A549 treated with RU486 at 1 μM for 4 hours (cell line): ENCODE measurements around the gene SNAI1. TPM values are rescaled to one million over a fixed set of nuclear protein-coding genes. Genes with fewer than 3 reads are reported as not detected.

Experiments
- total RNA-seq: library from RNA; stranded (reverse); fragments of 200-300 nt; extraction: Qiagen RNA extraction; gene quantifications from 5 replicates; pipeline ENCODE4 v1.2.3, GENCODE V29; 2022; ENCODE audit warnings: low read depth

Gene SNAI1
- 11.0 to 18.7 TPM (median 15.1 TPM) in 5 replicates for total RNA-seq

GRCh38 chr20:49982346-49983122 lies at the start of gene SNAI1:
TSS of gene SNAI1 (plus strand) at chr20:49982980. CDS start at chr20:49983060, 80 bp downstream.

GRCh38 chr20:49936153-49937026 lies 46.4 kb upstream of the SNAI1 start, which contains the start of gene RNF114:
TSS of gene RNF114 (plus strand) at chr20:49936397. CDS start at chr20:49936413, 16 bp downstream.

Other genes with a start within 250 kb of the SNAI1 start
- 6.8 to 9.5 TPM (median 8.4 TPM) in 5 replicates for gene SLC9A8, start 170.2 kb upstream of the SNAI1 start, total RNA-seq
- gene SPATA2, start 67.5 kb upstream of the SNAI1 start, total RNA-seq = 6.8 to 9.1 TPM (median 8.4 TPM) in 5 replicates
- 60.7 to 82.0 TPM (median 73.7 TPM) in 5 replicates for gene RNF114, start 46.6 kb upstream of the SNAI1 start, total RNA-seq
- gene UBE2V1, start 130.2 kb downstream of the SNAI1 start, total RNA-seq = 110 to 155 TPM (median 119 TPM) in 5 replicates
- gene PEDS1, start 170.7 kb downstream of the SNAI1 start, total RNA-seq = 39.9 to 56.1 TPM (median 52.1 TPM) in 5 replicates
- gene CEBPB, start 207.8 kb downstream of the SNAI1 start, total RNA-seq = 105 to 252 TPM (median 216 TPM) in 5 replicates